Transverse colon (tissue), 4 donors: ENCODE data around the gene HIGD1A.
A peak's percentile ranks its signal among the peaks of the same experiment; 100 is the strongest.

Experiments
- CTCF ChIP-seq, 5 experiments: fragments of 200-600 bp in 3 of 5; fragments of 450-650 bp in 2 of 5; sonication (generic) in 3 of 5; IDR thresholded peaks; 1 replicate in 2 of 5; 2 replicates in 3 of 5; pipeline ENCODE4 v1.5.1; 2016 to 2017; ENCODE audit warnings: antibody characterized with exemption in 5 of 5, inconsistent platforms in 3 of 5, mild to moderate bottlenecking in 2 of 5, moderate library complexity in 1 of 5
- POLR2A ChIP-seq: fragments of 450-650 bp; IDR thresholded peaks from one replicate; pipeline ENCODE4 v1.6.1; 2016; ENCODE audit warnings: antibody characterized with exemption, mild to moderate bottlenecking, moderate library complexity
- POLR2AphosphoS5 ChIP-seq, 3 donors: sonication (generic); formaldehyde crosslinking; IDR thresholded peaks; one replicate each; pipeline ENCODE4 v1.6.1; 2016; ENCODE audit warnings: antibody characterized with exemption in 3 of 3

GRCh38 chr3:42778644-42779043 is 25.6 kb downstream of the HIGD1A start:
- TF ChIP-seq POLR2A, result no peak
- no peak for TF ChIP-seq CTCF (IDR thresholded peaks at IDR 0.05)
- TF ChIP-seq POLR2AphosphoS5 (IDR thresholded peaks at IDR 0.05), result peak in 2 of 3 donors; percentile 45 to 59
